Epithelial cell of proximal tubule (primary cell): ENCODE results near the gene FBXO24. TPM values are rescaled to one million over a fixed set of nuclear protein-coding genes. Genes with fewer than 3 reads are reported as not detected.

ENCODE experiments used
- DNase-seq: peaks from one replicate; pipeline ENCODE4 v3.0.0-alpha.2; 2011; ENCODE audit warnings: low read depth
- H3K4me3 ChIP-seq: 2 replicates; pipeline ENCODE4 v1.5.1; 2011; ENCODE audit warnings: low read depth, mild to moderate bottlenecking, low read length
- CTCF ChIP-seq: conservative IDR thresholded peaks from 2 replicates; pipeline ENCODE4 v1.5.1; 2012; ENCODE audit warnings: low read depth, mild to moderate bottlenecking, low read length
- total RNA-seq: library from RNA; depleted of rRNA; stranded (reverse); fragments of >200 nt; gene quantifications from 2 replicates; pipeline ENCODE4 v1.2.3, GENCODE V29; 2015

Gene FBXO24
- total RNA-seq, 1 donor from 2014 or later: 1.0 TPM

- no peak overlapping the region for H3K4me3 ChIP-seq
- no peak for DNase-seq
- no peak for TF ChIP-seq CTCF
Observed at GRCh38 chr7:100576384-100576993, 9.6 kb upstream of the FBXO24 start.

GRCh38 chr7:100577103-100577502 is 9.0 kb upstream of the FBXO24 start:
- H3K4me3 ChIP-seq: no peak overlapping the region
- TF ChIP-seq CTCF: no peak
- no peak for DNase-seq

DNA sequence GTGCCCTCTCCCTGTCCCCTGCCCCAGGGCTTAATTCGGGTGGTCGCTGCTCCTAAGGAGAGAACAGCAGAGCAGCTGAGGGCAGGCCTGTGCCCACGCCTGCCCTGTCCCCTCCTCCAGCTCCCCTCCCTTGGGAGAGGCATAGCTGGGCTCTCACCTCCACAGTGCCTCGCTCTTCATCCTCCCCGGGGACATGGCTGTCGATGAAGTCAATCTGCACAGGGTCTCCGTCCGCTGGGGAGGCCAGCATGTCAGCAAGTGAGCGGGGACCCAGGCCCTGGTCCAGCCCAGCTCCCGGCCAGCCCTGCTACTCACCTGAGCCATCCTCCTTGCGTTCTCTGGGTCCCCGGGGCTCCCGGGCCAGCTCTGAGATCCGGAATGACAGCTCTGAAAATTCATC is 8.6 kb upstream of the FBXO24 start:
- no peak overlapping the region for H3K4me3 ChIP-seq
- DNase-seq: no peak
- no peak for TF ChIP-seq CTCF

- H3K4me3 ChIP-seq: no peak overlapping the region
- no peak for TF ChIP-seq CTCF
- no peak for DNase-seq
Observed at GRCh38 chr7:100578246-100579183, 7.6 kb upstream of the FBXO24 start.

- no peak overlapping the region for H3K4me3 ChIP-seq
- no peak for TF ChIP-seq CTCF
- no peak for DNase-seq
Observed at GRCh38 chr7:100580466-100581283, 5.5 kb upstream of the FBXO24 start.

DNA sequence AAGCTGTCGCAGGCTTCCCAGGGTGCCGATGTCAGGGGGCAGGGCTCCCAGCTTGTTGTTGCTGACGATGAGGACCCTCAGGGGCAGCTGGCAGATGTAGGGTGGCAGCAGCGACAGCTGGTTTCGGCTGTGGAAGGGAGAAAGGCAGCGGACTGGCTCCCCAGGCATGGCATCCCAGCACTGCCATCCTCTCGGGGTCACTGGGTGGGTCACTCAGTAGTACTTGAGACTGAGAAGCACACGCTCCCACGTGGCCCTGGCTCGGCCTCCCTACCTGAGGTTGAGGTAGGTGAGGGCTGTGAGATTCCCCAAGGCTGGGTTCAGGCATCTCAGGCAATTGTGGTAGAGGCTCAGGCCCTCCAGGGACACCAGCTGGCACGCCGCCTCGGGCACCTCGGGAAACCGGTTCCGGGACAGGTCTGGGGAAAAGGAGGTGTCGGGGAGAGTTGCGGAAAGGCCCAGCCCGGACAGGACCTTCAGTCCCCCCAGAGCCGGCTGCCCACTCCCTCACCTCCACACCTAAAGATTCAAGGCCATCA is 4.0 kb upstream of the FBXO24 start:
- no peak overlapping the region for H3K4me3 ChIP-seq
- TF ChIP-seq CTCF: no peak
- DNase-seq: no peak
